ENCODE results near the gene CIC. TPM values are rescaled to one million over a fixed set of nuclear protein-coding genes. Genes with fewer than 3 reads are reported as not detected.

Gene CIC
- polyA plus RNA-seq, 1 donor (not counting 4 experiments of a cell fraction or from before 2014, with no cell fraction given), result 3.1 TPM

GRCh38 chr19:42280815-42281145 lies 11.7 kb downstream of the CIC start:
- DNase-seq (ENCODE audit: low read depth, low spot score), result no peak
- Histone ChIP-seq H2AFZ (ENCODE audit: control insufficient read depth, low read length) (no peak overlapping the region), H3K4me2 (ENCODE audit: control insufficient read depth, extremely low read depth, insufficient read depth, low read depth, low read length) (peak overlapping the region; percentile 93), H3K27me3 (ENCODE audit: control insufficient read depth, extremely low read depth, insufficient read depth, low read length) (no peaks in the 10 kb centered on the region), H3K79me2 (ENCODE audit: control insufficient read depth, insufficient read depth, low read length) (peaks cover 37% of the 10 kb centered on the region), H4K20me1 (ENCODE audit: control insufficient read depth, extremely low read depth, insufficient read depth, low read length) (no peaks in the 10 kb centered on the region), H3K9ac (ENCODE audit: control insufficient read depth, extremely low read depth, insufficient read depth, low read length) (peak overlapping the region; percentile 68), H3K9me1 (ENCODE audit: control insufficient read depth, extremely low read depth, insufficient read depth, low read length) (peaks cover 5% of the 10 kb centered on the region), H3K4me3 (ENCODE audit: control insufficient read depth in 2 of 3, extremely low read depth in 1 of 3, insufficient read depth in 2 of 3, low read depth in 1 of 3, low read length in 3 of 3) (peak overlapping the region; percentile 56 to 83 (median 75)), H3K4me1 (ENCODE audit: control insufficient read depth, extremely low read depth, insufficient read depth, low read length) (peaks cover 75% of the 10 kb centered on the region), H3K36me3 (ENCODE audit: control insufficient read depth in 2 of 2, extremely low read depth in 1 of 2, insufficient read depth in 2 of 2, low read length in 2 of 2) (peaks cover 1 to 19% of the 10 kb centered on the region in 2 experiments), H3K27ac (ENCODE audit: control insufficient read depth, insufficient read depth, low read length) (peak overlapping the region; percentile 72), H3K9me3 (ENCODE audit: control insufficient read depth, low read depth, low read length) (no peaks in the 10 kb centered on the region)
- no peak for TF ChIP-seq EZH2 (IDR thresholded peaks at IDR 0.05; ENCODE audit: low read length)
- dilution Hi-C loops (cut with MboI; ENCODE audit: extremely low pct_ligation_motif_present, low sequenced_read_pairs), result no loop called here
- FAIRE-seq, result no peak

- H3K79me2 ChIP-seq (ENCODE audit: control insufficient read depth, insufficient read depth, low read length), result peaks cover 36% of the 10 kb centered on the region
- H3K27ac ChIP-seq (ENCODE audit: control insufficient read depth, insufficient read depth, low read length), result peak overlapping the region; percentile 55
- peak overlapping the region; percentile 22 to 56 (median 35) for H3K4me3 ChIP-seq (ENCODE audit: control insufficient read depth in 2 of 3, extremely low read depth in 1 of 3, insufficient read depth in 2 of 3, low read depth in 1 of 3, low read length in 3 of 3)
- no peaks in the 10 kb centered on the region for H4K20me1 ChIP-seq (ENCODE audit: control insufficient read depth, extremely low read depth, insufficient read depth, low read length)
- peak overlapping the region; percentile 2 for H3K9ac ChIP-seq (ENCODE audit: control insufficient read depth, extremely low read depth, insufficient read depth, low read length)
- no peaks in the 10 kb centered on the region for H3K27me3 ChIP-seq (ENCODE audit: control insufficient read depth, extremely low read depth, insufficient read depth, low read length)
- no peaks in the 10 kb centered on the region for H3K9me3 ChIP-seq (ENCODE audit: control insufficient read depth, low read depth, low read length)
- FAIRE-seq, result no peak
- peaks cover 1 to 15% of the 10 kb centered on the region in 2 experiments for H3K36me3 ChIP-seq (ENCODE audit: control insufficient read depth in 2 of 2, extremely low read depth in 1 of 2, insufficient read depth in 2 of 2, low read length in 2 of 2)
- H3K9me1 ChIP-seq (ENCODE audit: control insufficient read depth, extremely low read depth, insufficient read depth, low read length), result peaks cover 3% of the 10 kb centered on the region
- dilution Hi-C loops (cut with MboI; ENCODE audit: extremely low pct_ligation_motif_present, low sequenced_read_pairs), result no loop called here
- peak overlapping the region; percentile 71 for H3K4me2 ChIP-seq (ENCODE audit: control insufficient read depth, extremely low read depth, insufficient read depth, low read depth, low read length)
- H2AFZ ChIP-seq (ENCODE audit: control insufficient read depth, low read length), result no peak overlapping the region
- peaks cover 74% of the 10 kb centered on the region for H3K4me1 ChIP-seq (ENCODE audit: control insufficient read depth, extremely low read depth, insufficient read depth, low read length)
- TF ChIP-seq CTCF (optimal IDR thresholded peaks at IDR 0.05 in 1 of 3, IDR thresholded peaks at IDR 0.05 in 1 of 3, conservative IDR thresholded peaks at IDR 0.05 in 1 of 3; ENCODE audit: extremely low read depth in 1 of 3, insufficient read depth in 2 of 3, low read length in 3 of 3) (no peak), EZH2 (IDR thresholded peaks at IDR 0.05; ENCODE audit: low read length) (no peak)
- DNase-seq (ENCODE audit: low read depth, low spot score), result peak; percentile 65
These were observed 12.2 kb downstream of the CIC start for GRCh38 chr19:42281146-42281826.
